Ishikawa (cell line): Measurements from ENCODE around the gene SPDL1.

Source experiments
- CEBPB ChIP-seq: IDR thresholded peaks from 2 replicates; pipeline ENCODE4 v1.6.1; 2012
- CREB1 ChIP-seq: IDR thresholded peaks from 2 replicates; pipeline ENCODE4 v1.6.1; 2012; ENCODE audit warnings: low read depth
- EGR1 ChIP-seq: IDR thresholded peaks from 2 replicates; pipeline ENCODE4 v1.6.1; 2012
- EP300 ChIP-seq: IDR thresholded peaks from 2 replicates; pipeline ENCODE4 v1.6.1; 2012; ENCODE audit warnings: borderline replicate concordance
- FOXM1 ChIP-seq: IDR thresholded peaks from 2 replicates; pipeline ENCODE4 v1.6.1; 2012; ENCODE audit warnings: low read depth, borderline replicate concordance
- MAX ChIP-seq: IDR thresholded peaks from 2 replicates; pipeline ENCODE4 v1.6.1; 2012
- NFIC ChIP-seq: IDR thresholded peaks from 2 replicates; pipeline ENCODE4 v1.6.1; 2012
- RAD21 ChIP-seq: IDR thresholded peaks from 2 replicates; pipeline ENCODE4 v1.6.1; 2012; ENCODE audit warnings: low read depth
- TAF1 ChIP-seq: IDR thresholded peaks from 2 replicates; pipeline ENCODE4 v1.6.1; 2012; ENCODE audit warnings: low read depth, mild to moderate bottlenecking
- TCF12 ChIP-seq: IDR thresholded peaks from 2 replicates; pipeline ENCODE4 v1.6.1; 2012; ENCODE audit warnings: low read depth
- TEAD4 ChIP-seq: IDR thresholded peaks from 2 replicates; pipeline ENCODE4 v1.6.1; 2012
- USF1 ChIP-seq: IDR thresholded peaks from 2 replicates; pipeline ENCODE4 v1.6.1; 2012
- YY1 ChIP-seq: IDR thresholded peaks from 2 replicates; pipeline ENCODE4 v1.6.1; 2012; ENCODE audit warnings: low read depth
- ZBTB7A ChIP-seq: IDR thresholded peaks from 2 replicates; pipeline ENCODE4 v1.6.1; 2012; ENCODE audit warnings: low read depth
- TF ChIP-seq, protein P1 (sequence below): IDR thresholded peaks from 2 replicates; pipeline ENCODE4 v1.6.1; 2012; ENCODE audit warnings: low read depth, mild to moderate bottlenecking

The SPDL1 gene

GRCh38 chr5:169634606-169635005, 51.0 kb downstream of the SPDL1 start:
- TF ChIP-seq ZBTB7A (no peak), TEAD4 (no peak), USF1 (no peak), EGR1 (no peak), EP300 (no peak), CREB1 (no peak), TAF1 (no peak), FOXM1 (no peak)
- TF ChIP-seq, protein P1, sequence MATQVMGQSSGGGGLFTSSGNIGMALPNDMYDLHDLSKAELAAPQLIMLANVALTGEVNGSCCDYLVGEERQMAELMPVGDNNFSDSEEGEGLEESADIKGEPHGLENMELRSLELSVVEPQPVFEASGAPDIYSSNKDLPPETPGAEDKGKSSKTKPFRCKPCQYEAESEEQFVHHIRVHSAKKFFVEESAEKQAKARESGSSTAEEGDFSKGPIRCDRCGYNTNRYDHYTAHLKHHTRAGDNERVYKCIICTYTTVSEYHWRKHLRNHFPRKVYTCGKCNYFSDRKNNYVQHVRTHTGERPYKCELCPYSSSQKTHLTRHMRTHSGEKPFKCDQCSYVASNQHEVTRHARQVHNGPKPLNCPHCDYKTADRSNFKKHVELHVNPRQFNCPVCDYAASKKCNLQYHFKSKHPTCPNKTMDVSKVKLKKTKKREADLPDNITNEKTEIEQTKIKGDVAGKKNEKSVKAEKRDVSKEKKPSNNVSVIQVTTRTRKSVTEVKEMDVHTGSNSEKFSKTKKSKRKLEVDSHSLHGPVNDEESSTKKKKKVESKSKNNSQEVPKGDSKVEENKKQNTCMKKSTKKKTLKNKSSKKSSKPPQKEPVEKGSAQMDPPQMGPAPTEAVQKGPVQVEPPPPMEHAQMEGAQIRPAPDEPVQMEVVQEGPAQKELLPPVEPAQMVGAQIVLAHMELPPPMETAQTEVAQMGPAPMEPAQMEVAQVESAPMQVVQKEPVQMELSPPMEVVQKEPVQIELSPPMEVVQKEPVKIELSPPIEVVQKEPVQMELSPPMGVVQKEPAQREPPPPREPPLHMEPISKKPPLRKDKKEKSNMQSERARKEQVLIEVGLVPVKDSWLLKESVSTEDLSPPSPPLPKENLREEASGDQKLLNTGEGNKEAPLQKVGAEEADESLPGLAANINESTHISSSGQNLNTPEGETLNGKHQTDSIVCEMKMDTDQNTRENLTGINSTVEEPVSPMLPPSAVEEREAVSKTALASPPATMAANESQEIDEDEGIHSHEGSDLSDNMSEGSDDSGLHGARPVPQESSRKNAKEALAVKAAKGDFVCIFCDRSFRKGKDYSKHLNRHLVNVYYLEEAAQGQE: no peak

DNA sequence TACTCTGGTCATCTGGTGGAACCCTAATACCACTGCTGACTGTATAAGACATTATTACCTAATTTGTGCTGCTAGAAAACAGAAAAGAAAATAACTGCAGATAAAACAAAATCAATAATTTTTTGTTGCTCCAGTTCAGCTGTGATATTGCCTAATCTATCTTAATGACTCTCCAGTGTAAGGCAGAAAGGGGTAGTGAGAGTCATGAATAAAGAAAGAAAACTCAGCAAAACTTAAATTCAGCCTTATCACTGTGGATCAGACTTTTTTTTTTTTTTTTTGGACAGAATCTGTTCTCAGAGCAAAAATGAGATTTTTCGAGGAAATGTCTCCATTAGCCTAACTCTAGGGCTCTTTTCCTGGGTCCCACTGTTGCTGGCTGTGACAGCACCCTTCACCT, 52.4 kb downstream of the SPDL1 start:
- TF ChIP-seq MAX: no peak
- TF ChIP-seq USF1: no peak
- no peak for TF ChIP-seq RAD21
- TF ChIP-seq EP300: no peak
- TF ChIP-seq ZBTB7A: no peak
- TF ChIP-seq EGR1: no peak

DNA sequence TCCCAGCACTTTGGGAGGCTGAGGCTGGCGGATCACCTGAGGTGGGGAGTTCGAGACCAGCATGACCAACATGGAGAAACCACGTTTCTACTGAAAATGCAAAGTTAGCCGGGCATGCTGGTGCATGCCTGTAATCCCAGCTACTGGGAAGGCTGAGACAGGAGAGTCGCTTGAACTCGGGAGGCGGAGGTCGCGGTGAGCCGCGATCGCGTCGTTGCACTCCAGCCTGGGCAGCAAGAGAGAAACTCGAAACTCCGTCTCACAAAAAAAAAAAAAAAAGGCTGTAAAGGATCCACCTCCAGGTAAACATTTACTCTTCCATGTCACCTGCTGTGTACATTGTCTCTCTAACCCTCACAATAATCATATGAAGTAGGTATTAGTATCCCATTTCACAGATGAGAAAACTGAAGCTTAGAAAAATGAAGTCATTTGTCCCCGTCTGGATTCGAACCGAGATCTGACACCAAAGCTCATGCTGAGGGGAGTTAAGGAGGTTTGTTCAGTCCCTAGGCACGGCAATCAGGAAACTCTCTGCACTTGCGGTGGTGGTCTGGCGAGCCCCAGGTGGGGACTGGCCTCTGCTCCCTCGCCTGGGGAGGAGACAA, 53.0 kb downstream of the SPDL1 start:
- TF ChIP-seq YY1 (no peak), MAX (no peak), CREB1 (no peak), EGR1 (no peak), TAF1 (no peak), TEAD4 (no peak), USF1 (no peak), EP300 (no peak), RAD21 (no peak), FOXM1 (no peak), NFIC (no peak), ZBTB7A (no peak), CEBPB (no peak), TCF12 (no peak)
- TF ChIP-seq, protein P1: no peak

- TF ChIP-seq TEAD4: no peak
- TF ChIP-seq YY1: no peak
- no peak for TF ChIP-seq FOXM1
- TF ChIP-seq CREB1: no peak
- TF ChIP-seq EGR1: no peak
- TF ChIP-seq TAF1: no peak
- TF ChIP-seq CEBPB: no peak
- TF ChIP-seq, protein P1: no peak
- no peak for TF ChIP-seq RAD21
- TF ChIP-seq ZBTB7A: no peak
- no peak for TF ChIP-seq EP300
- no peak for TF ChIP-seq USF1
- TF ChIP-seq NFIC: no peak
Observed at GRCh38 chr5:169637085-169637548, 53.5 kb downstream of the SPDL1 start, which contains the start of gene DOCK2. Gene DOCK2 (plus strand): TSS chr5:169637275. CDS start chr5:169637327, 52 bp downstream.
